Psoas muscle (tissue), 8 donors: Measurements from ENCODE around the gene ETF1. TPM values are rescaled to one million over a fixed set of nuclear protein-coding genes. Genes with fewer than 3 reads are reported as not detected.

Experiments
- ATAC-seq, 4 donors: fragments of 200-7000 bp; cut with Tn5 transposase; one replicate each; pipeline ENCODE4 v1.9.1; 2020; ENCODE audit warnings: moderate library complexity in 3 of 4, mild to moderate bottlenecking in 2 of 4
- DNase-seq, 2 donors: peaks; one replicate each; pipeline ENCODE4 v3.0.0-alpha.2; 2020
- H3K27ac ChIP-seq: fragments of 200-600 bp; one replicate; pipeline ENCODE4 v1.8.0; 2022
- H3K27me3 ChIP-seq, 3 donors: fragments of 200-600 bp in 1 of 3; one replicate each; pipeline versions ENCODE4 v1.6.1 to v1.8.0; 2013 to 2022; ENCODE audit warnings: low read length in 2 of 3, mild to moderate bottlenecking in 2 of 3, moderate library complexity in 1 of 3; ENCODE audit not compliant: insufficient read depth in 3 of 3
- H3K36me3 ChIP-seq, 2 donors: fragments of 200-600 bp in 1 of 2; one replicate each; pipeline versions ENCODE4 v1.6.1 to v1.8.0; 2013 to 2022; ENCODE audit warnings: low read depth in 1 of 2, mild to moderate bottlenecking in 1 of 2, moderate library complexity in 1 of 2; ENCODE audit not compliant: insufficient read depth in 1 of 2
- H3K4me1 ChIP-seq: fragments of 200-600 bp; one replicate; pipeline ENCODE4 v1.8.0; 2022
- H3K4me3 ChIP-seq: fragments of 200-600 bp; one replicate; pipeline ENCODE4 v1.8.0; 2022; ENCODE audit warnings: mild to moderate bottlenecking
- H3K9me3 ChIP-seq: fragments of 200-600 bp; one replicate; pipeline ENCODE4 v1.8.0; 2022
- CTCF ChIP-seq: fragments of 200-600 bp; IDR thresholded peaks from one replicate; pipeline ENCODE4 v1.8.0; 2022; ENCODE audit warnings: antibody characterized with exemption
- WGBS, 3 donors: extraction: QIAGEN DNeasy Blood & Tissue Kit; methylation state at CpG; one replicate each; pipeline versions ENCODE4 v1.1.6 to v1.1.7; 2013; 5-methylcytosine and 5-hydroxymethylcytosine counted together
- intact Hi-C, 2 donors: fragments of 100-400 bp; cut with DNase I; formaldehyde crosslinking; loops; one replicate each; pipeline versions ENCODE4 v1.11.0 to v1.14.2; 2022
- polyA plus RNA-seq, 3 donors: library from polyadenylated mRNA; stranded (reverse); fragments of 200-250 nt; gene quantifications; one replicate each; pipeline ENCODE4 v1.2.3, GENCODE V29; 2013
- total RNA-seq, 4 donors: library from RNA; stranded (reverse); fragmentation: NEBNext Ultra II Directional in 2 of 4; extraction: Animal tissue kit (Norgen Biotek cat#: 25700) in 2 of 4; gene quantifications; one replicate each; pipeline versions ENCODE4 v1.2.1 to v1.2.4, GENCODE V29; 2021 to 2023
- donor health status: healthy with polysubstance abuse.
- donor health status: DM: no; HTN: no; CAD: no; lungs with moderate emphysema.
- donor health status: Bipolar disorder and iron deficiency.
- donor health status: healthy.
- donor health status: DM: yes; HTN: yes; CAD: no.
- donor health status: DM: no; HTN: no; CAD: no.
- donor health status: DM: no; HTN: no; CAD: no.
- donor health status: DM: yes; HTN: yes; CAD: no.

Gene ETF1
- total and polyA plus RNA-seq, 7 donors: 72.3 to 212 (median 153) TPM

- DNase-seq (peak; percentile 98 to 99), ATAC-seq (peak; percentile 92 to 96 (median 94))
- peaks cover 23% of the 10 kb centered on the region for H3K4me1 ChIP-seq
- peak within 1 kb of the TSS; percentile 89 for H3K4me3 ChIP-seq
- 0 to 1% (median 0%) methylated on average over 71 to 73 of the region's 73 CpGs for WGBS, 3 donors
- peak; percentile 17 for TF ChIP-seq CTCF
- peak within 1 kb of the TSS; percentile 98 for H3K27ac ChIP-seq
- no peaks in the 10 kb centered on the region for H3K9me3 ChIP-seq
- H3K27me3 ChIP-seq: no peaks in the 10 kb centered on the region
- peaks cover 17 to 37% of the 10 kb centered on the region in 2 donors for H3K36me3 ChIP-seq
- intact Hi-C loops: loop anchor here (5.0 to 10.0 kb wide), 2 partner anchors 692 to 759 kb away; no protein-coding TSS in a partner anchor
These were observed 32.4 kb upstream of the ETF1 start, which contains the start of gene HSPA9 for GRCh38 chr5:138575194-138576015. Gene HSPA9, minus strand, starts transcription at chr5:138575401. Its CDS starts 83 bp downstream, at chr5:138575318.

- DNase-seq: no peak
- peaks cover 25% of the 10 kb centered on the region for H3K4me1 ChIP-seq
- no peak for TF ChIP-seq CTCF
- H3K9me3 ChIP-seq: no peaks in the 10 kb centered on the region
- H3K27me3 ChIP-seq: no peaks in the 10 kb centered on the region
- intact Hi-C loops: loop anchor here (5.0 to 10.0 kb wide), 2 partner anchors 693 to 760 kb away; no protein-coding TSS in a partner anchor
- WGBS, 3 donors: 0 to 1% (median 0%) methylated on average over 18 of the region's 18 CpGs
- H3K4me3 ChIP-seq: peak overlapping the region; percentile 89
- ATAC-seq: peak in 2 of 4 donors; percentile 31 to 46
- H3K27ac ChIP-seq: peak overlapping the region; percentile 98
- peaks cover 20 to 44% of the 10 kb centered on the region in 2 donors for H3K36me3 ChIP-seq
These were observed 31.7 kb upstream of the ETF1 start for GRCh38 chr5:138574744-138575193.

- H3K4me3 ChIP-seq: peak overlapping the region; percentile 89
- H3K4me1 ChIP-seq: peaks cover 30% of the 10 kb centered on the region
- peaks cover 23 to 50% of the 10 kb centered on the region in 2 donors for H3K36me3 ChIP-seq
- no peaks in the 10 kb centered on the region for H3K9me3 ChIP-seq
- no peaks in the 10 kb centered on the region for H3K27me3 ChIP-seq
- intact Hi-C loops: loop anchor here in 1 of 2 donors (10.0 kb wide), 1 partner anchor 761 kb away; no protein-coding TSS in a partner anchor
- WGBS, 3 donors: 37 to 40% (median 37%) methylated on average over 9 of the region's 9 CpGs
- H3K27ac ChIP-seq: peak overlapping the region; percentile 98
- ATAC-seq (no peak), DNase-seq (no peak)
- no peak for TF ChIP-seq CTCF
These were observed 31.1 kb upstream of the ETF1 start for GRCh38 chr5:138573949-138574670.

- TF ChIP-seq CTCF: no peak
- Histone ChIP-seq H3K9me3 (no peaks in the 10 kb centered on the region), H3K36me3 (peaks cover 26 to 59% of the 10 kb centered on the region in 2 donors), H3K27ac (peak overlapping the region; percentile 98), H3K4me3 (peak overlapping the region; percentile 89), H3K27me3 (no peaks in the 10 kb centered on the region), H3K4me1 (peaks cover 30% of the 10 kb centered on the region)
- WGBS, 3 donors: 78 to 83% (median 82%) methylated on average over 8 of the region's 8 CpGs
- ATAC-seq (no peak), DNase-seq (no peak)
- intact Hi-C loops: loop anchor here in 1 of 2 donors (10.0 kb wide), 1 partner anchor 762 kb away; no protein-coding TSS in a partner anchor
These were observed 30.2 kb upstream of the ETF1 start for GRCh38 chr5:138573223-138573622.
